ENCODE measurements around the gene LEF1. TPM values are rescaled to one million over a fixed set of nuclear protein-coding genes. Genes with fewer than 3 reads are reported as not detected.

The LEF1 gene
- total and polyA plus RNA-seq, 2 donors (not counting 3 experiments of a cell fraction or from before 2014, with no cell fraction given): 0.46 TPM; not detected in 1

GRCh38 chr4:108152980-108153379, 15.8 kb downstream of the LEF1 start:
- Histone ChIP-seq H3K27me3 (ENCODE audit: control insufficient read depth in 2 of 2, insufficient read depth in 2 of 2, low read length in 2 of 2) (peaks cover 11% of the 10 kb centered on the region in 2 experiments), H3K4me1 (ENCODE audit: control insufficient read depth, extremely low read depth, insufficient read depth, low read length) (no peaks in the 10 kb centered on the region), H4K20me1 (replicated peaks; ENCODE audit: control insufficient read depth, extremely low read depth, insufficient read depth, low read length) (no peaks in the 10 kb centered on the region), H3K4me2 (ENCODE audit: insufficient read depth, low read length) (no peak overlapping the region), H3K4me3 (replicated peaks in 1 of 3; ENCODE audit: insufficient read depth in 1 of 3, low read depth in 1 of 3, low read length in 3 of 3) (no peak overlapping the region), H3K9me3 (replicated peaks; ENCODE audit: control insufficient read depth, insufficient read depth, low read length) (no peaks in the 10 kb centered on the region), H2AFZ (ENCODE audit: low read depth, low read length) (no peak overlapping the region), H3K79me2 (ENCODE audit: control insufficient read depth, insufficient read depth, low read length) (no peaks in the 10 kb centered on the region), H3K36me3 (ENCODE audit: control insufficient read depth in 2 of 2, extremely low read depth in 1 of 2, insufficient read depth in 2 of 2, low read length in 2 of 2) (no peaks in the 10 kb centered on the region), H3K9ac (replicated peaks; ENCODE audit: extremely low read depth, insufficient read depth, low read length) (no peak overlapping the region), H3K27ac (ENCODE audit: insufficient read depth, low read depth, low read length) (no peak overlapping the region), H3K9me1 (replicated peaks; ENCODE audit: control insufficient read depth, extremely low read depth, insufficient read depth, low read length) (no peaks in the 10 kb centered on the region)
- no peak for TF ChIP-seq MAX (IDR thresholded peaks at IDR 0.05; ENCODE audit: insufficient read depth, insufficient read length)
- no peak for TF ChIP-seq JUN (IDR thresholded peaks at IDR 0.05; ENCODE audit: borderline replicate concordance, insufficient read depth, insufficient read length, low read depth)
- TF ChIP-seq EZH2 (IDR thresholded peaks at IDR 0.05; ENCODE audit: borderline replicate concordance, low read depth, low read length, severe bottlenecking): no peak
- no peak for TF ChIP-seq CTCF (IDR thresholded peaks at IDR 0.05; ENCODE audit: extremely low read depth in 1 of 2, insufficient read depth in 1 of 2, low read depth in 1 of 2, low read length in 2 of 2)
- no peak for TF ChIP-seq MYC (IDR thresholded peaks at IDR 0.05; ENCODE audit: low read depth, low read length)
- no peak for TF ChIP-seq GATA2 (IDR thresholded peaks at IDR 0.05; ENCODE audit: insufficient read depth, insufficient read length, low read depth, low read length)
- dilution Hi-C loops (cut with MboI; ENCODE audit: extremely low pct_ligation_motif_present, low sequenced_read_pairs): no loop called here
- CTCF ChIA-PET: no interaction called here
- intact Hi-C loops (cut with micrococcal nuclease): no loop called here
- FAIRE-seq (no peak), DNase-seq (ENCODE audit: low read depth, low spot score) (no peak)
- POLR2A ChIA-PET: no interaction called here
- no TSS peak for BruUV-seq (replicated peaks)

All from endothelial cell of umbilical vein (primary cell).